Fibroblast of pulmonary artery (primary cell): ENCODE results near the gene LYSET.

Source experiments
- DNase-seq: peaks from one replicate; pipeline ENCODE4 v3.0.0-alpha.2; 2010; ENCODE audit warnings: low read depth
- H3K4me3 ChIP-seq: replicated peaks from 2 replicates; pipeline ENCODE4 v1.5.1; 2011; ENCODE audit warnings: low read depth, mild to moderate bottlenecking, control low read depth, low read length, moderate library complexity
- CTCF ChIP-seq: IDR thresholded peaks from 2 replicates; pipeline ENCODE4 v1.5.1; 2011; ENCODE audit warnings: mild to moderate bottlenecking, control low read depth, low read length, inconsistent platforms; ENCODE audit errors: missing control alignments

LYSET gene

GRCh38 chr14:93234798-93235197, 49.7 kb downstream of the LYSET start:
- peak; percentile 52 for DNase-seq

More at GRCh38 chr14:93234798-93235197, 49.7 kb downstream of the LYSET start:
- H3K4me3 ChIP-seq: no peak overlapping the region
- no peak for TF ChIP-seq CTCF
